GM18520 (cell line): Measurements from ENCODE around the gene TSSK6.
"Not testable (repeated sequence)": the region's sequence is repeated elsewhere in the genome, so short reads cannot be mapped to it uniquely, and the experiment has no call there.

Source experiments
- ATAC-seq: cut with Tn5 transposase; IDR thresholded peaks from one replicate; pipeline ENCODE4 v1.9.1; 2021; ENCODE audit not compliant: unreplicated experiment

TSSK6 gene

DNA sequence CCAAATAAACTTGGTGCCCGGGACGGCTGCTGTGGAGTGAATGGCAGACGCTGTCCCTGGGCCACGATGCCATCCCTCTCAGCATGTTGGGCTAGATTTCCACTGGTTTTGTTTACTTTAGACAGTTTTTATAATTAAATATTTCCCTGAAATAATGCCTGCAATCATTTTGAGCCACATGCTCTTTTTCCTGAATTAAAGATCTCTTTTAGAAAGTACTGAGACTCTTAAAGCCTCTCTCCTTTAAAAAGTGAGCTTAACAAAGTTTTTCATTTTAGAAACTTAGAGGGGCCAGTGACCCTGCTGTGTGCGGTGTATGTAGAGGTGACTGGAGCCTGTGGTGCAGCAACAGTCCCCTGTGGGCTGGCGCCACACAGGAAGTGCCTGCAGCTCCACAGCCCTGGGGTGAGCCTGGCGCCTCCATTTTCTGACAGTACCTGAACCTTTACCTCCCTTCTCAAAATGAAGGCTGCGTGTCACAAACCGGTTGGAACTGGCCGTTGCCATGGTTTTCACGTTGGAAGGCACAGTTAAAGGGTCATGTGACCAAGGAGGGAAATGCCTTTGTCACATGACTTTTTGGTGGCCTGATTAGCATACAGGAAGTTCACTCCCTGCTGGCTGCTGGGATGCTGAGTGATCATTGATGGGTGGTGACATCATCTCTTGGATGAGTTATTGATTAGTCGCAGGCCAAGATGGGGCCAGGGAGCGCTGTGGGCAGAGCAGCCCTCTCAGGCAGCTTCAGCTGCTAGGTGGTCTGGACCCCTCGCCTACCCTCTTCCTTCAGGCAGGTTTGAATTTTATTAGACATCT lies 26.3 kb downstream of the TSSK6 start:
- peak; percentile 43 for ATAC-seq

DNA sequence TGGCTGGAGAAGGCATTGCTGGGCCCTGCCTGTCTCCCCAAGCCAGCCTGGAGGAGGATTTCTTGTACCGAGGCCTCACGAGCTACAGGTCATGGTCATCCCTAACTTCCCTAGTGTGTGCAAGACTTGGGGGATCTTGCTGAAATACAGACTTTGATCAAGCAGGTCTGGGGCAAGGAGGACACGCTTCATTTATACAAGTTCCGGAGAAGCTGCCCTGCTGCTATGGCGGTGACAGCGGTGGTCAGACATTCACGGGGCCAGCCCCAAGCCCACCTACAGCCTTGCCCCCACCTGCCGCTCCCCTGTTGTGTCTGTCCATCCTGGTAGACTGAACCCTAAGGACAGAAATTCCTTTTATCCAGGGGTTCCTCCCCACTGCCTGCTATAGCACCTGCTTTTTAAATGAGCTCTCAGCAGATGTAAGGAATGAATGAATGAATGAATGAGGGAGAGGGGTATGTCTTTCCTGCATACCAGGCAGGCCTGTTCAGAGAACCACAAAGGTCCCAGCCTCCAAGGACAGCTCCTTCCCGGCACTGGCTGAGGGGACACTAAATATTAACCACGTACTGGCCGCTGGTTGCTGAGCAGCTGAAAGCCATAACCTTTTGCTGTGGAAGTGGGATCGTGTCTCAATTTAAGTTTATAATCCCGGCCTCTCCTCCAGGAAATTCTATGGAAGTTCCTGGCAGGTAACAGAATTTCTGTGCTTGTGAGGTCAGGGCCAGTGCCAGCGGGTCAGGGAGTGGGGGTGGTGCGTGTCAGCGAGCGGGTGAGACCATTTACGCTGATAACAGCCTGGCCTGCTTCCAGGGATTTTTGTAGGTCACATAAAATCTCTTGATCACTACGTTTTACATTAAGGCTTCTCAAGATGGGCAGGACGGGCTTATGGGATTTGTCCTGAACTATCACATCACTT lies 27.1 kb downstream of the TSSK6 start:
- ATAC-seq, result no peak

DNA sequence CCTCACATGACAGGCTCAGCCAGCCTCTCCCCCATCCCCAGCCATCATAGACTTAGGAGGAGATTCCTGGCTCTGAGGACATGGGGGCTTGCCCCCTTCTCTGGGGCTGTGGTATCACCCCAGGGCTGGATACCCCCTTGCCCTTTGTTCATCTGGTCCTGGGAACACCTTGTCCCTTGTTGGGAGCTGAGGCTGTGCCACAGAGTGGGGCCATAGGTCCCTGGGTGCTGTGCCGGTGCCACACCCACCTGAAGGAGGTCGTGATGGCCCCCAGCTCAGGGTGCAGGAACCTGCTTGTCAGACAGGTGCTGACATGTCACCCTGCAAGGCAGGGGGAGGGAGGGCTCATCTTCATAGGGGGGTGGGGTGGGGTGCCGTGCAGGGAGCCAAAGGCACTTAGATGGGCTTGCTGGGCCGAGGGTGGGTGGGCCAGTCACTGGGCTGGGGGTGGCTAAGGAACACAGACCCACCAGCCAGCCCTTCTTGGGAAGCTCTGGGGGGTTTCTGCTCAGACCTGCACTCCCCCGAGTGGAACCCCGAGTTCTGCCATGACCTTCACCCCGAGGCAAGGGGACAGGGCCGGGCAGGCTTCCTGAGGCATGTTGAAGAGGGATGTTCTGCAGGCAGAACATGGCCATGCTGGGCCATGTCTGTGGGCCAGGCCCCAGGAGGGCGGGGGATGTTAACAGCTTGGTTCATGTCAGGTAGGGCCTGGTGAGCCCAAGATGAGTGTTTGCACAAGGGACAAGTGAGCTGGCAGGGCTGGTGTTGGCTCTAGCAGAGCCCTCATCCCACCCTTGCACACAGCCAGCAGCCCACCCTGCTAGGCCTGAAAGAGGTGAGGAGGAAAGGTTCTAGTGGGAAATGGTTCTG lies 28.0 kb downstream of the TSSK6 start:
- ATAC-seq, result no peak

DNA sequence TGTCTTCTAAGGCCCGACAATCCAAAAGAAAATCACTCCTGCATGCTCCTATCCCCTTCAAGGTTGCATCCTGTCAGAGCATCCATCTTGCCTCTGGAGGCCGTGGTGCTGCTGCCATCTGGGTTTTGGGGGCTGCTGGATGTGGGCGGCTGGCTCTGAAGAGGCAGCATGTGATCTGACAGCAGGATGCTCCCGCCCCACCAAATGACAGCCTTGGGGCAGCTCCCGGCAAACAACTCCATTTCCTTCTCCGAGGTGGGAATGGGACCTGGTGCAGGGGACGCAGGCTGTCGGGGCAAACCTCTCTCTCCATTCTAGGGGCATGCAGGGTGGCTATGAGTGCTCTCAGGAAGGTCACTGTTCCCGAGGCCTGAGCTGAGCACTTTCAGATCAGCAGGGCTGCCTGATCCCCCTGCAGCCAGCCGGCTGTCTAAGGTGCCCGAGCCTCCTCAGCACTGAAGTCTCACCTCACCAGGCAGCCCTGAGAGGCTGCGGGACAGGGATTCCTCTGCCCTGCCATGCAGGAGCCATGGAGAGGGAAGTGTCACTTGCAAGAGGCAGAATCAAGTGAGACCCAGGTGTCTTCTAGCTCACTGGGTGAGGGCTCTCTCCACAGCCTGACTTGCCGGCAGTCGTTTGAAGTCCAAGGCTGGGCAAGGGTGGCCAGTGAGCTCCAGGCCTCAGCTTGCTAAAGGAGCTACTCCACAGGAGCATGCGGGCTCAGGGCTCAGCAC lies 28.8 kb downstream of the TSSK6 start:
- no peak for ATAC-seq

DNA sequence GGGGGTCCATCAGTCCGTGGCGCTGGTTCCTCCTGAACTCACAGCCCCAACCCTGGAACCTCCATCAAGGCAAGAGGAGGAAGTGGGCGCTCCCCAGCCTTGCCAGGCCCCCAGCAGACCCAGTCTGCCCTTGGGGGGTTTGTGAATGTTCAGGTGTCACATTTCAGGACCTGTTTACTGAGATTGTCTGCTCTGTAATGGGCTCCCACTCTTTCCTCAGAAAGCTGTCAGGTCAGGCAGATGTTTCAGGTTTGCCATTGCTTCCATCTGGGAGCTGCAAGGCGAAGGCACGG lies 29.4 kb downstream of the TSSK6 start:
- ATAC-seq, result no peak

GRCh38 chr19:19485161-19485997 lies 30.0 kb downstream of the TSSK6 start:
- ATAC-seq, result no peak

DNA sequence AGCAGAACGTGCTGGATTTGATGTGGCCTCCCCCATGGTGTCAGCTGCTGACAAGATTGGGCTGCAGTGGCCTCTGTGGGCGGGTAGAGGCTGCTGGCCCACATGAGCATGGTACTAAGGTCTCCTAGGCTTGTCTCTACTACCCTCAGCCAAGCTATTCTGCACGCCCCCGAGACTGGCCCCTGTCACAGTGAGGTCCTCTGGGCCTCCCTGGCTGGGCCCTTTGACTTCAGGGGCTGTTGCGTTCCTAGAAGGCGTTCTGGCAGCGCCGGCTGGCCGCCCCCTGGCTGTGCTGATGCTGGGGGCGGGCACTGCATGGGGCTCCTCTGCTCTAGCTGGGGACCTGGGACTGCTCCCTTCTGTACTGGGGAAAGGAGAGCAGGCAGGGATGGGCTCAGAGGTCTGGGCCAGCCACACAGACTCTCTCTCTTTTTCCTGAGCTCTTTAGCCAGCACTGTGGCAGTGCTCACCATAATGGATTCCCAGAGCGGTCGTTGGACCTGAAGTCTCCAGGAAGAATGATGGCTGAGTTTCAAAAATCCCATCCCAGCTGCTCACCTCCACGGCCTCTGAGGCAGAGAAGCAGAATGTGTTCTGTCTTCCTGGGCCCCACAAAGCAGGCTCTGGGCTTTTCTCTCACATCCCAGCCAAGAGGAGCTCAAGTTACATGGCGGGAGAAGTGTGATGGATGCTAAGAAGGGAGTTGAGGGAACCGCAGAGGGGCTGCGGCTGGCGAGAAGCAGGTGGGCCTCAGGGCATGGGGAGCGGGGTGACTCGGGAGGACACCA lies 32.3 kb downstream of the TSSK6 start:
- no peak for ATAC-seq

DNA sequence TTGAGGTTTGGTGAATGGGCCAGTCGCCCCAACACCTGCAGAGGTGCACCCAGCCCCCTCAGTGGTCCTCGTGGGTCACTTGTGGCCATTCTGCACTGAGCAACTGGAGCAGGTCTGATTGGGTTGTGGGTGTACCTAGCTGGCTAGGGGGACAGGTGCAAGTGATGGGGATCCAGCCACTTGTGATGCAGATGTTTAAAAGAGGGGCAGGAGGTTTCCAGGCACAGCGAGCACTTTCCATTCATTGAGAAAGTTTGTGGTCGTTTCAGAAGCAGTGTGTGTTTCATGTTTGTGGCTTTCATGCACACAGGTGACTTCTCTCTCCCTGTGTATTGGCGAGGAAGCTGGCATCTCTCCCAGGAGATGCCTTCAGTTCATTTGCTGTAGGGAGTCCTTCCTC lies 34.7 kb downstream of the TSSK6 start:
- no peak for ATAC-seq

- no peak for ATAC-seq
Observed at GRCh38 chr19:19477705-19478383, 37.5 kb downstream of the TSSK6 start.

DNA sequence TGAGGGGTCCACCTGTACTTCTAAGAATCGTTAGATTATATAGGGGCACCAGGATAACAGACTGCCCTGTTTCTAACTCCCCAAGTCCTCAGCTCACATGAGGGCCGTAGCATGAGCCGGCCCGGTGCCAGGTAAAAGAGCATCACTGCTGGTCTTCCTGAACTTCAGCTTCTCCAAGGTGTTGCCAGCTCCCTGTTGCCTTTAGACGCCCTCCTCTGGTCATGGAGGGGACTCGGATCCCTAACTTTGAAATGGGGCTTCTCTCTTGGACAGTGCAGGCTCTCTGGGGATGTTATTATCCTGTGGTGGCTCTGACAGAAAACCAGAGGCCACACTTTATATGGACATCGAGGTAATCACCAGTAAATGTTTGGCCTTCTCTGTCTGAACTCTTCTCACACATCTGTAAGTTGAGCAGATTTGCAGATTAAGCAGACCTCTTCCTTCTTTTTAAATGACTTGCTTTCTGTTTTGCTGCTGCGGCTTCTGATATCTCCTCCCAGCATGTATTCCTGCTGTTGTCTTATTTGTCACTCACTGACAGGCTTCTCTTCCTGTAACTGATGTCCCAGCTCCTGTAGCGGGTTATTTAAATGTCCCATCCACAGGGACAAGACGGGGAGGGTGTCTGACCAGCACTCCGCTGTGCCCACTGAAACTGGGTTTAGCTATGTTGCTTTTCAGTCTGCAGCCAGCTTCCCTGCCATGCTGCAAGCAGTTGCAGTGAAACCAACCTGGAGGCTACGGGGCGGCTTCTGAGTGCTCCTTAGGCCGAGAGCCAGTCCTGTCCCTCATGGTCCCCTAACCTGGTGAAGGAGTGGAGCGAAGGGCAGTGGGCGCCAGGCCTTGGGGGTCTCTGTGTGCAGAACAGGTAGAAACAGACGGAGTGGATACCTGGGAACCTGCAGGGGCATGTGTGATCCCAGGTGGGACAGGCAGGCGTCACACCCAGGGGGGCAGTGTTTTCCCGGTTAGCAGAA lies 39.2 kb downstream of the TSSK6 start:
- ATAC-seq, result no peak

DNA sequence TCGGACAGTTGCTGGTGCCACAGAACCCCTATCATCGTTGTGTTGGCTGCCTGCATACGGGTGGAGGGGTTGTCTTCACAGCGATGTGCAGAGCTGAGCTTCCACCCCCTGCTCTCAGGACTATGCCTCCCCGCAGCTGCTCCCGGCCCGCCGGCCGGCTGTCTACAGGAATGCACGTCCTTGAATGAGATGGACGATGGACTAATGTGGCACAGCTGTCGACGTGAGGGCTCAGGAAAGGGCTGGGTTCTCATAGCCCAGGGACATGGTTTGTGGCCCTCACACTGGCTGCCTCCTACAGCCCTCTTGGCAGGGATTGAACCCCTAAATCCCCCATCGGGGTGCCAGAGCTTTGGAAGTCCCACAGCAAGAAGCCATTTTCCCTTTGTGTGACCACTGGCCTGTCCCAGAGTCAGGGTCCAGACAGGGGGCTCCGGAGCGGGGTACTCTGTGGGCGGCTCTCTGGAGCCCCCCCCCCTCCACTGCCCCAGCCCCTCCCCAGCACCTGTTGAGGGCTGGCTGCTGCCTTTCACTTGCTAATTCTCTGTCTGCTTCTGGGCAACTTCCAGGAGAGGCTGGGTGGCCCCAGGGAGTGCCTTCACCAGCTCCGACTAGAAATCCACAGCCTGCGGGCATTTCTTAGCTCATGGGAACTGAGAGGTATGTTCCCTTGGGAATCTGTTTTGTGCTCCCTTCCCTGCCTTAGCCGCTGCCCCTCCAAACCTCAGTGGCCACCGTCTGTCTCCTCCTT lies 40.2 kb downstream of the TSSK6 start:
- no peak for ATAC-seq

- ATAC-seq, result not testable (repeated sequence)
Observed at GRCh38 chr19:19472106-19472505, 43.2 kb downstream of the TSSK6 start.

DNA sequence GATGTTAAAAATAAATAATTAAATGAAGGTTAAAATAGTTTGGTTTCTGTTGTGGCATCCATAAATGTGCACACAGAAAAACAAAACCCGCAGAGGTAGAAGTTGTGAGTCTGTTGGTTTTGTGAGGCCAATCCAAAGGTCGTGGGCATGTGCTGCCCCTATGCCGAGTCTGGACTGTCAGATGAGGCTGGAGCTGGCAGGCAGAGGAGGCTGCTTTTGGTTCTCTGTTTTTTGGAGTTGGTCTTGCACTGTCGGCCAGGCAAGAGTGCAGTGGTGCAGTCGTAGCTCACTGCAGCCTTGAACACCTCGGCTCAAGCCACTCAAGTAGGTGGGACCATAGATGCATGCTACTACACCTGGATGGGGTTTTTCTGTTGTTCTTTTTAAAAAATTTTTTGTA lies 43.7 kb downstream of the TSSK6 start:
- no peak for ATAC-seq

DNA sequence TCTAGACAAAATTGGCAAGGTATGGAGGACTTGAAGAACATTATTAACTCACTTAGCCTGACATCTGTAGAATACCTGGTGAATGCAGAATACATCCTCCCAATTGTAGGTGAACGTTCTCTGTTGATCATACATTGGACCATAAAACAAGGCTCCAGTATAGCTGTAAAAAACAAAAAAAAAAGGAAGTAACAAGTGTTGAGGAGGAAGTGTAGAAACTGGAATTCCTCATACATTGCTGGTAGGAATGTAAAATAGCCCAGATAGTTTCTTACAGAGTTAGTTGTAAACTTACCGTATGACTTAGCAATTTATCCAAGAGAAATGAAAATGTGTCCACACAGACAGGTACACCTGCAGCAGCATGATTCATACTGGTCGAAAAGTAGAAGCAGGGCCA lies 44.8 kb downstream of the TSSK6 start:
- ATAC-seq, result no peak

- no peak for ATAC-seq
Observed at GRCh38 chr19:19468424-19469050, 46.8 kb downstream of the TSSK6 start.

DNA sequence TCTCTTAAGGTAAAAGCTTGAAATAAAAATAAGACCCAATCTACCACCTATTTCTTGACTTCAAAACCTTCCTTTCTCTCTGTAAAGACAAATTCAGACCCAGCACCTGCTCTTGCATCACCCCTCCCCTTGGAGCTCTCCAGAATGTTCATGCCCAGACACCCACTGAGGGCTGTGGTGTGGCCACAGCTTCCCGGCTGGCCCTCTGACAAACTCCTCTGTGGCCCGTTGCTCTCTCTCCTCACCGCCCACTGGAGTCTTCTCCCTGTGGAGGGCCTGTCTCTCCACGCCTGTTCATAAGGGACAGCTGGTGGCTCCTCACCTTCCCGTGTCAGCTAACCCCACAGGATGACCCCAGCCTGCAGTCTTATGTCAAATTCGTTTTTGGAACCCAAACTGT lies 49.1 kb downstream of the TSSK6 start:
- ATAC-seq, result no peak
